BLaER1 treated with 17β-estradiol and CSF1 and Interleukin-3, amounts not matched to agents 10 nM and 100 nM (cell line): ENCODE results near the gene BUD31.
A peak's percentile ranks its signal among the peaks of the same experiment; 100 is the strongest.

Experiments used
- H3K27ac ChIP-seq, 11 experiments: shearing (Covaris generic); formaldehyde crosslinking; 2 replicates each; pipeline ENCODE4 v1.8.1; 2022
- H3K27me3 ChIP-seq, 11 experiments: shearing (Covaris generic); formaldehyde crosslinking; 2 replicates each; pipeline ENCODE4 v1.8.1; 2022
- H3K36me3 ChIP-seq, 11 experiments: shearing (Covaris generic); formaldehyde crosslinking; 2 replicates each; pipeline ENCODE4 v1.8.1; 2022
- H3K4me1 ChIP-seq, 10 experiments: shearing (Covaris generic); formaldehyde crosslinking; 2 replicates each; pipeline ENCODE4 v1.8.1; 2022
- H3K4me2 ChIP-seq, 11 experiments: shearing (Covaris generic); formaldehyde crosslinking; 2 replicates each; pipeline ENCODE4 v1.8.1; 2022
- H3K4me3 ChIP-seq, 10 experiments: shearing (Covaris generic); formaldehyde crosslinking; 2 replicates each; pipeline ENCODE4 v1.8.1; 2022
- H3K9ac ChIP-seq, 11 experiments: shearing (Covaris generic); formaldehyde crosslinking; 2 replicates each; pipeline ENCODE4 v1.8.1; 2022
- H3K9me3 ChIP-seq, 11 experiments: shearing (Covaris generic); formaldehyde crosslinking; replicated peaks in 1 of 11; 2 replicates each; pipeline ENCODE4 v1.8.1; 2022
- H4K20me1 ChIP-seq, 11 experiments: shearing (Covaris generic); formaldehyde crosslinking; 2 replicates each; pipeline ENCODE4 v1.8.1; 2022
- Cebpa-rat ChIP-seq, 11 experiments: shearing (Covaris generic); IDR thresholded peaks; 2 replicates each; pipeline ENCODE4 v1.8.1; 2022

Gene BUD31

GRCh38 chr7:99369767-99370391 lies 38.9 kb upstream of the BUD31 start:
- TF ChIP-seq Cebpa-rat (IDR thresholded peaks at IDR 0.05) = no peak
- H3K9ac ChIP-seq = no peak overlapping the region; a peak in 1 of 22 replicates
- H3K27ac ChIP-seq = no peak overlapping the region
- no peaks in the 10 kb centered on the region for H3K9me3 ChIP-seq
- no peaks in the 10 kb centered on the region for H3K27me3 ChIP-seq
- peaks cover 0 to 49% (median 10%) of the 10 kb centered on the region in 11 experiments; a peak in 10 of 22 replicates for H4K20me1 ChIP-seq
- H3K36me3 ChIP-seq = peaks cover 25 to 51% (median 43%) of the 10 kb centered on the region in 11 experiments
- H3K4me2 ChIP-seq = peak overlapping the region in 3 of 11 experiments; percentile 18 to 31 (median 26); a peak in 4 of 22 replicates
- H3K4me1 ChIP-seq = peaks cover 5 to 36% (median 6%) of the 10 kb centered on the region in 10 experiments; a peak in 16 of 20 replicates
- H3K4me3 ChIP-seq = no peak overlapping the region

DNA sequence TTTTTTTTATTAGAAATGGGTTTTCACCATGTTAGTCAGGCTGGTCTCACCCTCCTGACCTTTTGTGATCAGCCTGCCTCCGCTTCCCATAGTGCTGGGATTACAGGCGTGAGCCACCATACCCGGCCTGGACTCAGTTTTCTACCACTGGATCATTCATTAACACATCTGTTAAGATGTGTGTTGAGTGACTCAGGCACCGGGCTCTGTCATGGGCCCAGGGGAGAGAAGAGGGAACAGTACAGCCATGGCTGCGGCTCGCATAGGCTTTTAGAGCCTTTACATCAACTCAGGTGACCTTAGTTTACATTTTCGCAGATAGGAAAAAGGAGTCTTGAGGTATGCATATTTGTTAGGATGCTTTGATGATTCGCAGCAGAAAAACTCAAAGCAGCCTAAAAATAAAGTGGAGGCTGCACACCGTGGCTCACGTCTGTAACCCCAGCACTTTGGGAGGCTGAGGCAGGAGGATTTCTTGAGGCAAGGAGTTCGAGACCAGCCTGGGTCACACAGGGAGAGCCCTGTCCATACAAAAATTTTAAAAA lies 37.3 kb upstream of the BUD31 start:
- Histone ChIP-seq H3K9me3 (no peaks in the 10 kb centered on the region), H3K27ac (no peak overlapping the region), H3K9ac (no peak overlapping the region), H4K20me1 (peaks cover 10 to 46% (median 13%) of the 10 kb centered on the region in 11 experiments; a peak in 21 of 22 replicates), H3K27me3 (no peaks in the 10 kb centered on the region), H3K4me2 (no peak overlapping the region), H3K4me1 (peaks cover 16 to 43% (median 17%) of the 10 kb centered on the region in 10 experiments), H3K36me3 (peaks cover 10 to 38% (median 29%) of the 10 kb centered on the region in 11 experiments), H3K4me3 (no peak overlapping the region)
- TF ChIP-seq Cebpa-rat (IDR thresholded peaks at IDR 0.05) = no peak

DNA sequence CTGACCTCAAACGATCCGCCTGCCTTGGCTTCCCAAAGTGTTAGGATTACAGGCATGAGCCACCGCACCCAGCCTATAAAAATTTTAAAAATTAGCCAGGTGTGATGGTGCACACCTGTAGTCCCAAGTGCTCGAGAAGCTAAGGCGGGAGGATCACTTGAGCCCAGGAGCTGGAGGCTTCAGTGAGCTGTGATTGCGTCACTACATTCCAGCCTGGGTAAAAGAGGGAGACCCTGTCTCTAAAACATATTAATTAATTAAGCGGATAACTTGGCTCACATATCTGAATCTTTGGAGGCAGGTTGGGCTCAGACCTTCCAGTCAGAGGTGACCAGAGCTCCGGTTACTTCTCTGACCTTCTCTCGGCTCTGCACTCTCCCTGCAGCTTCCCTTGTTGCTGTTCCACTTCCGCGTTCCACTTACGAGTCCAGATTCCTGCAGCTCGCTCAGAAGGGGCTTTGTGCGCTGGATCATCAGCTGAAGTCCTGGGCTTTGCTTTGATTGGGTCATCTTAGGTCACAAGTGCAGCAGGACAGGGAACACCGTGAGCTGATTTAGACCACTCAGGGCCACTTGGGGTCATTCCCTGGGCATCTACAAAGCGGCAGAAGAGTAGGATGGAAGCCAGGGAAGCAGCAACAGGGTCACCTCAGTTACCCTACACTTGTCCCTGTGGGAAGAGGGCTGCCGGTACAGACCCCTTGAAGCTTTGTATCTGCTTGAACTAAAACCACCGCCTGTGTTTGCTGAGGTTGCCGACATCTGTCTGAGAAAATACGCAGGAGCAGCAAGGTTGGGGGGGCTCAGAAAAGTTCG lies 36.3 kb upstream of the BUD31 start:
- TF ChIP-seq Cebpa-rat (IDR thresholded peaks at IDR 0.05) = peak in 3 of 11 experiments; percentile 8 to 64 (median 38); a peak in 3 of 22 replicates
- H3K9me3 ChIP-seq = no peaks in the 10 kb centered on the region
- no peak overlapping the region for H3K27ac ChIP-seq
- no peak overlapping the region for H3K4me3 ChIP-seq
- peaks cover 17 to 46% (median 23%) of the 10 kb centered on the region in 11 experiments; a peak in 21 of 22 replicates for H4K20me1 ChIP-seq
- H3K4me1 ChIP-seq = peaks cover 16 to 53% (median 27%) of the 10 kb centered on the region in 10 experiments
- H3K27me3 ChIP-seq = no peaks in the 10 kb centered on the region
- H3K4me2 ChIP-seq = peak overlapping the region in 1 of 11 experiments; percentile 81; a peak in 1 of 22 replicates
- H3K9ac ChIP-seq = no peak overlapping the region
- peaks cover 10 to 38% (median 29%) of the 10 kb centered on the region in 11 experiments for H3K36me3 ChIP-seq

- Histone ChIP-seq H3K9ac (peak overlapping the region; percentile 86 to 91 (median 88); a peak in 21 of 22 replicates), H3K36me3 (peaks cover 19 to 40% (median 33%) of the 10 kb centered on the region in 11 experiments), H3K4me2 (peak overlapping the region; percentile 80 to 99 (median 89)), H3K4me1 (peaks cover 18 to 62% (median 36%) of the 10 kb centered on the region in 10 experiments), H3K27me3 (no peaks in the 10 kb centered on the region), H3K9me3 (no peaks in the 10 kb centered on the region), H3K4me3 (peak overlapping the region; percentile 68 to 88 (median 82)), H3K27ac (peak overlapping the region in 9 of 11 experiments; percentile 85 to 95 (median 90); a peak in 14 of 22 replicates), H4K20me1 (peaks cover 17 to 53% (median 29%) of the 10 kb centered on the region in 11 experiments; a peak in 21 of 22 replicates)
- no peak for TF ChIP-seq Cebpa-rat (IDR thresholded peaks at IDR 0.05)
Observed at GRCh38 chr7:99373091-99374066, 35.4 kb upstream of the BUD31 start.

- H3K9ac ChIP-seq = peak within 1 kb of the TSS; percentile 86 to 91 (median 88)
- peak within 1 kb of the TSS; percentile 80 to 100 (median 93) for H3K4me2 ChIP-seq
- no peaks in the 10 kb centered on the region for H3K9me3 ChIP-seq
- H3K27me3 ChIP-seq = no peaks in the 10 kb centered on the region
- H3K27ac ChIP-seq = peak within 1 kb of the TSS; percentile 78 to 95 (median 90)
- H3K4me1 ChIP-seq = peaks cover 28 to 64% (median 46%) of the 10 kb centered on the region in 10 experiments
- peaks cover 23 to 44% (median 29%) of the 10 kb centered on the region in 11 experiments; a peak in 21 of 22 replicates for H4K20me1 ChIP-seq
- peak within 1 kb of the TSS; percentile 68 to 88 (median 82) for H3K4me3 ChIP-seq
- TF ChIP-seq Cebpa-rat (IDR thresholded peaks at IDR 0.05) = no peak
- peaks cover 21 to 33% (median 27%) of the 10 kb centered on the region in 11 experiments; a peak in 21 of 22 replicates for H3K36me3 ChIP-seq
Observed at GRCh38 chr7:99374111-99375064, 34.4 kb upstream of the BUD31 start, which contains the start of gene ARPC1B. ARPC1B (plus strand) TSS chr7:99374730; CDS start chr7:99385715, 10,985 bp downstream.

GRCh38 chr7:99375070-99375807 lies 33.5 kb upstream of the BUD31 start:
- Histone ChIP-seq H3K9ac (peak overlapping the region; percentile 86 to 91 (median 88)), H3K27ac (peak overlapping the region; percentile 78 to 95 (median 90)), H3K4me2 (peak overlapping the region; percentile 71 to 100 (median 93)), H3K36me3 (peaks cover 21 to 27% (median 25%) of the 10 kb centered on the region in 11 experiments; a peak in 21 of 22 replicates), H3K4me1 (peaks cover 37 to 63% (median 53%) of the 10 kb centered on the region in 10 experiments), H3K4me3 (peak overlapping the region; percentile 68 to 88 (median 82)), H3K9me3 (no peaks in the 10 kb centered on the region), H4K20me1 (peaks cover 26 to 50% (median 29%) of the 10 kb centered on the region in 11 experiments; a peak in 21 of 22 replicates), H3K27me3 (no peaks in the 10 kb centered on the region)
- no peak for TF ChIP-seq Cebpa-rat (IDR thresholded peaks at IDR 0.05)
